ENCODE data around the gene MAP3K13. TPM values are rescaled to one million over a fixed set of nuclear protein-coding genes. Genes with fewer than 3 reads are reported as not detected.

The MAP3K13 gene
- total RNA-seq, 4 donors from 2014 or later, result 8.8 to 47.8 (median 17.2) TPM

- Histone ChIP-seq H3K9me3 (no peaks in the 10 kb centered on the region), H3K4me3 (no peak overlapping the region), H3K4me1 (no peaks in the 10 kb centered on the region), H3K27me3 (no peaks in the 10 kb centered on the region), H3K27ac (no peak overlapping the region), H3K36me3 (no peaks in the 10 kb centered on the region)
- TF ChIP-seq CTCF (IDR thresholded peaks at IDR 0.05) (no peak), POLR2A (IDR thresholded peaks at IDR 0.05) (no peak)
- no peak for DNase-seq
- intact Hi-C loops (cut with DNase I; ENCODE audit: low total_unique reads), result no loop called here
Observed at GRCh38 chr3:185517387-185518130, 154.6 kb downstream of the MAP3K13 start.

GRCh38 chr3:185519021-185519420 is 156.1 kb downstream of the MAP3K13 start:
- intact Hi-C loops (cut with DNase I; ENCODE audit: low total_unique reads), result no loop called here
- no peaks in the 10 kb centered on the region for H3K27me3 ChIP-seq
- TF ChIP-seq CTCF (IDR thresholded peaks at IDR 0.05) (no peak), POLR2A (IDR thresholded peaks at IDR 0.05) (no peak)
- no peak for DNase-seq
- H3K9me3 ChIP-seq, result no peaks in the 10 kb centered on the region
- no peak overlapping the region for H3K27ac ChIP-seq
- no peaks in the 10 kb centered on the region for H3K36me3 ChIP-seq
- no peak overlapping the region for H3K4me3 ChIP-seq
- H3K4me1 ChIP-seq, result no peaks in the 10 kb centered on the region

GRCh38 chr3:185521349-185522138 is 158.6 kb downstream of the MAP3K13 start:
- Histone ChIP-seq H3K4me3 (no peak overlapping the region), H3K27me3 (no peaks in the 10 kb centered on the region), H3K36me3 (no peaks in the 10 kb centered on the region), H3K27ac (no peak overlapping the region), H3K9me3 (no peaks in the 10 kb centered on the region), H3K4me1 (no peaks in the 10 kb centered on the region)
- no peak for DNase-seq
- intact Hi-C loops (cut with DNase I; ENCODE audit: low total_unique reads), result no loop called here
- TF ChIP-seq CTCF (IDR thresholded peaks at IDR 0.05) (no peak), POLR2A (IDR thresholded peaks at IDR 0.05) (no peak)

GRCh38 chr3:185526349-185526951 is 163.5 kb downstream of the MAP3K13 start:
- TF ChIP-seq CTCF (IDR thresholded peaks at IDR 0.05), result no peak
- no peak for TF ChIP-seq POLR2A (IDR thresholded peaks at IDR 0.05)
- Histone ChIP-seq H3K27me3 (no peaks in the 10 kb centered on the region), H3K4me1 (no peaks in the 10 kb centered on the region), H3K9me3 (no peaks in the 10 kb centered on the region), H3K4me3 (no peak overlapping the region), H3K36me3 (no peaks in the 10 kb centered on the region), H3K27ac (no peak overlapping the region)
- intact Hi-C loops (cut with DNase I; ENCODE audit: low total_unique reads), result no loop called here
- no peak for DNase-seq

GRCh38 chr3:185527364-185527763 is 164.4 kb downstream of the MAP3K13 start:
- intact Hi-C loops (cut with DNase I; ENCODE audit: low total_unique reads), result no loop called here
- no peak for DNase-seq
- TF ChIP-seq POLR2A (IDR thresholded peaks at IDR 0.05), result no peak
- no peak for TF ChIP-seq CTCF (IDR thresholded peaks at IDR 0.05)
- Histone ChIP-seq H3K4me3 (no peak overlapping the region), H3K4me1 (no peaks in the 10 kb centered on the region), H3K27me3 (no peaks in the 10 kb centered on the region), H3K27ac (no peak overlapping the region), H3K9me3 (no peaks in the 10 kb centered on the region), H3K36me3 (no peaks in the 10 kb centered on the region)

All from uterus (tissue), 4 donors.